SK-N-SH (cell line): ENCODE measurements around the gene ZBTB47. TPM values are rescaled to one million over a fixed set of nuclear protein-coding genes. Genes with fewer than 3 reads are reported as not detected.

Experiments used
- CTCF ChIA-PET: fragments of 300-600, 350-600 bp; formaldehyde crosslinking; extraction: SDS; loops from one replicate; lab custom pipeline; 2021; lab: Yijun Ruan, JAX
- POLR2A ChIA-PET: fragments of 350-600 bp; sonication (Branson Sonifier 250); formaldehyde crosslinking; extraction: SDS; loops from one replicate; lab custom pipeline; 2020; ENCODE audit warnings: antibody characterized with exemption, inconsistent platforms; lab: Yijun Ruan, JAX
- DNase-seq: peaks from one replicate; pipeline ENCODE4 v3.0.0; 2012
- H2AFZ ChIP-seq: fragments of 200-600 bp; sonication (generic); 2 replicates; pipeline ENCODE4 v1.8.1; 2016; ENCODE audit warnings: antibody characterized with exemption, mild to moderate bottlenecking, low read depth
- H3F3A ChIP-seq: fragments of 200-600 bp; sonication (generic); replicated peaks from 2 replicates; pipeline ENCODE3; 2016; ENCODE audit warnings: antibody characterized with exemption, mild to moderate bottlenecking; ENCODE audit not compliant: insufficient read depth
- H3K27ac ChIP-seq, 2 experiments: fragments of 200-500 bp in 1 of 2; fragments of 200-600 bp in 1 of 2; sonication (Bioruptor generic) in 1 of 2; sonication (generic), shearing (Covaris generic) in 1 of 2; 2 replicates each; pipeline versions ENCODE4 v1.5.1 to v1.6.1; 2014 to 2016; ENCODE audit warnings: low read depth in 2 of 2, inconsistent platforms in 1 of 2, low read length in 1 of 2, mild to moderate bottlenecking in 1 of 2, mixed read lengths in 1 of 2
- H3K27me3 ChIP-seq: fragments of 200-600 bp; sonication (generic), shearing (Covaris generic); 2 replicates; pipeline ENCODE4 v1.6.1; 2016; ENCODE audit warnings: mixed run types; ENCODE audit not compliant: insufficient read depth
- H3K36me3 ChIP-seq, 2 experiments: fragments of 200-500 bp in 1 of 2; fragments of 200-600 bp in 1 of 2; sonication (Bioruptor generic) in 1 of 2; sonication (generic) in 1 of 2; replicated peaks in 1 of 2; 2 replicates each; pipeline versions ENCODE3 to v1.5.1; 2014 to 2016; ENCODE audit warnings: low read length in 1 of 2, mild to moderate bottlenecking in 1 of 2; ENCODE audit not compliant: insufficient read depth in 2 of 2, control insufficient read depth in 1 of 2
- H3K4me1 ChIP-seq, 2 experiments: fragments of 200-500 bp in 1 of 2; fragments of 200-600 bp in 1 of 2; sonication (Bioruptor generic) in 1 of 2; sonication (generic), shearing (Covaris generic) in 1 of 2; 2 replicates each; pipeline versions ENCODE4 v1.5.1 to v1.6.1; 2014 to 2016; ENCODE audit warnings: low read depth in 1 of 2, low read length in 1 of 2, mixed run types in 1 of 2; ENCODE audit not compliant: insufficient read depth in 2 of 2, control insufficient read depth in 1 of 2
- H3K4me2 ChIP-seq: fragments of 200-600 bp; sonication (generic), shearing (Covaris generic); 2 replicates; pipeline ENCODE4 v1.6.1; 2017; ENCODE audit warnings: mixed run types
- H3K4me3 ChIP-seq, 2 experiments: fragments of 200-500 bp in 1 of 2; fragments of 200-600 bp in 1 of 2; sonication (Bioruptor generic) in 1 of 2; sonication (generic), shearing (Covaris generic) in 1 of 2; 2 replicates each; pipeline versions ENCODE4 v1.5.1 to v1.8.1; 2014 to 2016; ENCODE audit warnings: low read depth in 2 of 2, inconsistent platforms in 1 of 2, low read length in 1 of 2, mild to moderate bottlenecking in 1 of 2, mixed read lengths in 1 of 2, moderate library complexity in 1 of 2
- H3K79me2 ChIP-seq: fragments of 200-600 bp; sonication (generic); 2 replicates; pipeline ENCODE4 v1.8.1; 2017; ENCODE audit warnings: mild to moderate bottlenecking; ENCODE audit not compliant: insufficient read depth
- H3K9ac ChIP-seq: fragments of 200-600 bp; sonication (generic); 2 replicates; pipeline ENCODE4 v1.6.1; 2017; ENCODE audit warnings: mixed run types
- H3K9me2 ChIP-seq: fragments of 200-600 bp; sonication (generic); 2 replicates; pipeline ENCODE4 v1.6.1; 2017; ENCODE audit warnings: mixed run types
- H3K9me3 ChIP-seq: fragments of 200-600 bp; sonication (generic); 2 replicates; pipeline ENCODE4 v1.6.1; 2017; ENCODE audit warnings: mixed run types, mild to moderate bottlenecking, moderate library complexity
- H4K20me1 ChIP-seq: fragments of 200-600 bp; sonication (generic); 2 replicates; pipeline ENCODE4 v1.6.1; 2017; ENCODE audit warnings: mild to moderate bottlenecking, mixed run types; ENCODE audit not compliant: insufficient read depth
- CHD2 ChIP-seq: fragments of 150-350 bp; IDR thresholded peaks from 2 replicates; pipeline ENCODE4 v1.6.1; 2018; ENCODE audit warnings: low read length; ENCODE audit not compliant: partially characterized antibody
- FOSL2 ChIP-seq: IDR thresholded peaks from 2 replicates; pipeline ENCODE4 v1.4.0; 2012; ENCODE audit warnings: low read depth, mild to moderate bottlenecking, moderate library complexity, borderline replicate concordance
- GABPA ChIP-seq: IDR thresholded peaks from 2 replicates; pipeline ENCODE4 v1.4.0; 2012; ENCODE audit warnings: low read depth, mild to moderate bottlenecking
- POLR2AphosphoS5 ChIP-seq: IDR thresholded peaks from 2 replicates; pipeline ENCODE4 v1.6.1; 2012; ENCODE audit warnings: low read depth, low read length
- RAD21 ChIP-seq: IDR thresholded peaks from 2 replicates; pipeline ENCODE4 v1.6.1; 2012; ENCODE audit warnings: mild to moderate bottlenecking, low read length
- RXRA ChIP-seq: IDR thresholded peaks from 2 replicates; pipeline ENCODE4 v1.4.0; 2012; ENCODE audit warnings: low read depth, mild to moderate bottlenecking, borderline replicate concordance
- SIN3A ChIP-seq: IDR thresholded peaks from 2 replicates; pipeline ENCODE4 v1.6.1; 2012; ENCODE audit warnings: low read depth, mild to moderate bottlenecking, low read length, moderate library complexity, borderline replicate concordance
- SMC3 ChIP-seq: IDR thresholded peaks from 2 replicates; pipeline ENCODE4 v1.6.1; 2012; ENCODE audit warnings: low read depth, low read length, improper control_type of control experiment
- TAF1 ChIP-seq: IDR thresholded peaks from 2 replicates; pipeline ENCODE4 v1.6.1; 2012; ENCODE audit warnings: low read depth, mild to moderate bottlenecking, low read length, moderate library complexity, borderline replicate concordance
- WGBS: methylation state at CpG from one replicate; pipeline ENCODE4 v1.1.6; 2017; ENCODE audit warnings: low lambda C conversion rate; 5-methylcytosine and 5-hydroxymethylcytosine counted together
- polyA plus RNA-seq, 3 experiments: library from polyadenylated mRNA; depleted of rRNA; stranded (reverse); fragments of >200 nt; gene quantifications; 2 replicates each; pipeline ENCODE4 v1.2.3, GENCODE V29; 2012
- TF ChIP-seq, protein P1 (sequence below): IDR thresholded peaks from 2 replicates; pipeline ENCODE4 v1.4.0; 2012; ENCODE audit warnings: low read depth
- TF ChIP-seq, protein P2 (sequence below): fragments of 200-600 bp; sonication (generic); IDR thresholded peaks from 2 replicates; pipeline ENCODE4 v1.6.1; 2017; ENCODE audit warnings: antibody characterized with exemption, mild to moderate bottlenecking, moderate library complexity
- TF ChIP-seq, protein P3 (sequence below): IDR thresholded peaks from 2 replicates; pipeline ENCODE4 v1.6.1; 2012; ENCODE audit warnings: mild to moderate bottlenecking, low read depth, low read length, moderate library complexity

Gene ZBTB47
- polyA plus RNA-seq, 1 of the 3 experiments (the other 2 are of a cell fraction): 9.9 TPM

DNA sequence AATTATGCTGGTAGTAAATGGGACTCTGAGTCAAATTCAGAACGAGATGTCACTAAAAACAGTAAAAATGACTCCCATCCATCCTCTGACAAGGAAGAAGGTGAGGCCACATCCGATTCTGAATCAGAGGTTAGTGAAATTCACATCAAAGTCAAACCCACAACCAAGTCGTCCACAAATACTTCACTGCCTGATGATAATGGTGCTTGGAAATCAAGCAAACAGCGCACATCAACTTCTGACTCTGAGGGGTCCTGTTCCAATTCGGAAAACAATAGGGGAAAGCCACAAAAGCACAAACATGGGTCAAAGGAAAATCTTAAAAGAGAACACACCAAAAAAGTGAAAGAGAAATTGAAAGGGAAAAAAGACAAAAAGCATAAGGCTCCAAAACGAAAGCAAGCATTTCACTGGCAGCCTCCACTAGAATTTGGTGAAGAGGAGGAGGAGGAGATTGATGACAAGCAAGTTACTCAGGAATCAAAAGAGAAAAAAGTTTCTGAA lies 15.1 kb upstream of the ZBTB47 start:
- peaks cover 8% of the 10 kb centered on the region for H4K20me1 ChIP-seq

DNA sequence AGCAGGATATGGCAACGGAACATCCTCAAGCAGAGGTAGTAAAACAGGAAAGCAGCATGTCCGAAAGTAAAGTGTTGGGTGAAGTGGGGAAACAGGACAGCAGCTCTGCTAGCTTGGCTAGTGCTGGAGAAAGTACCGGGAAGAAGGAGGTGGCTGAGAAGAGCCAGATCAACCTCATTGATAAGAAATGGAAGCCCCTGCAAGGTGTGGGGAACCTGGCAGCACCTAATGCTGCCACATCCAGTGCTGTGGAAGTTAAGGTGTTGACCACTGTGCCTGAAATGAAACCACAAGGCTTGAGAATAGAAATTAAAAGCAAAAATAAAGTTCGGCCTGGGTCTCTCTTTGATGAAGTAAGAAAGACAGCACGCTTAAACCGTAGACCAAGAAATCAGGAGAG lies 14.3 kb upstream of the ZBTB47 start:
- no peak for DNase-seq
- 95% methylated on average over 6 of the region's 6 CpGs for WGBS
- Histone ChIP-seq H3K4me2 (no peak overlapping the region), H3K27ac (peak overlapping the region in 1 of 2 experiments; percentile 6; a peak in 1 of 4 replicates), H2AFZ (no peak overlapping the region), H4K20me1 (peaks cover 8% of the 10 kb centered on the region), H3K27me3 (no peaks in the 10 kb centered on the region)
- TF ChIP-seq, protein P1, sequence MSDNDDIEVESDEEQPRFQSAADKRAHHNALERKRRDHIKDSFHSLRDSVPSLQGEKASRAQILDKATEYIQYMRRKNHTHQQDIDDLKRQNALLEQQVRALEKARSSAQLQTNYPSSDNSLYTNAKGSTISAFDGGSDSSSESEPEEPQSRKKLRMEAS: no peak
- no peak for TF ChIP-seq SMC3
- no peak for TF ChIP-seq SIN3A
- TF ChIP-seq TAF1: no peak
- no peak for TF ChIP-seq FOSL2
- TF ChIP-seq, protein P2, sequence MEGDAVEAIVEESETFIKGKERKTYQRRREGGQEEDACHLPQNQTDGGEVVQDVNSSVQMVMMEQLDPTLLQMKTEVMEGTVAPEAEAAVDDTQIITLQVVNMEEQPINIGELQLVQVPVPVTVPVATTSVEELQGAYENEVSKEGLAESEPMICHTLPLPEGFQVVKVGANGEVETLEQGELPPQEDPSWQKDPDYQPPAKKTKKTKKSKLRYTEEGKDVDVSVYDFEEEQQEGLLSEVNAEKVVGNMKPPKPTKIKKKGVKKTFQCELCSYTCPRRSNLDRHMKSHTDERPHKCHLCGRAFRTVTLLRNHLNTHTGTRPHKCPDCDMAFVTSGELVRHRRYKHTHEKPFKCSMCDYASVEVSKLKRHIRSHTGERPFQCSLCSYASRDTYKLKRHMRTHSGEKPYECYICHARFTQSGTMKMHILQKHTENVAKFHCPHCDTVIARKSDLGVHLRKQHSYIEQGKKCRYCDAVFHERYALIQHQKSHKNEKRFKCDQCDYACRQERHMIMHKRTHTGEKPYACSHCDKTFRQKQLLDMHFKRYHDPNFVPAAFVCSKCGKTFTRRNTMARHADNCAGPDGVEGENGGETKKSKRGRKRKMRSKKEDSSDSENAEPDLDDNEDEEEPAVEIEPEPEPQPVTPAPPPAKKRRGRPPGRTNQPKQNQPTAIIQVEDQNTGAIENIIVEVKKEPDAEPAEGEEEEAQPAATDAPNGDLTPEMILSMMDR: no peak
- TF ChIP-seq RAD21: no peak
- TF ChIP-seq RXRA: no peak
- no peak for TF ChIP-seq GABPA
- TF ChIP-seq, all 33 proteins: peak for 0
- Histone ChIP-seq H3K9me2 (no peaks in the 10 kb centered on the region), H3F3A (peaks cover 22% of the 10 kb centered on the region), H3K9ac (no peak overlapping the region), H3K79me2 (peaks cover 56% of the 10 kb centered on the region), H3K4me3 (no peak overlapping the region), H3K4me1 (no peaks in the 10 kb centered on the region), H3K36me3 (peaks cover 91 to 93% of the 10 kb centered on the region in 2 experiments), H3K9me3 (no peaks in the 10 kb centered on the region)
- ChIA-PET CTCF (no interaction called here), POLR2A (no interaction called here)

More for the DNA sequence above, 15.1 kb upstream of the ZBTB47 start:
- TF ChIP-seq POLR2AphosphoS5 (no peak), FOSL2 (no peak), CHD2 (no peak), TAF1 (no peak), SIN3A (no peak)
- TF ChIP-seq, protein P3, sequence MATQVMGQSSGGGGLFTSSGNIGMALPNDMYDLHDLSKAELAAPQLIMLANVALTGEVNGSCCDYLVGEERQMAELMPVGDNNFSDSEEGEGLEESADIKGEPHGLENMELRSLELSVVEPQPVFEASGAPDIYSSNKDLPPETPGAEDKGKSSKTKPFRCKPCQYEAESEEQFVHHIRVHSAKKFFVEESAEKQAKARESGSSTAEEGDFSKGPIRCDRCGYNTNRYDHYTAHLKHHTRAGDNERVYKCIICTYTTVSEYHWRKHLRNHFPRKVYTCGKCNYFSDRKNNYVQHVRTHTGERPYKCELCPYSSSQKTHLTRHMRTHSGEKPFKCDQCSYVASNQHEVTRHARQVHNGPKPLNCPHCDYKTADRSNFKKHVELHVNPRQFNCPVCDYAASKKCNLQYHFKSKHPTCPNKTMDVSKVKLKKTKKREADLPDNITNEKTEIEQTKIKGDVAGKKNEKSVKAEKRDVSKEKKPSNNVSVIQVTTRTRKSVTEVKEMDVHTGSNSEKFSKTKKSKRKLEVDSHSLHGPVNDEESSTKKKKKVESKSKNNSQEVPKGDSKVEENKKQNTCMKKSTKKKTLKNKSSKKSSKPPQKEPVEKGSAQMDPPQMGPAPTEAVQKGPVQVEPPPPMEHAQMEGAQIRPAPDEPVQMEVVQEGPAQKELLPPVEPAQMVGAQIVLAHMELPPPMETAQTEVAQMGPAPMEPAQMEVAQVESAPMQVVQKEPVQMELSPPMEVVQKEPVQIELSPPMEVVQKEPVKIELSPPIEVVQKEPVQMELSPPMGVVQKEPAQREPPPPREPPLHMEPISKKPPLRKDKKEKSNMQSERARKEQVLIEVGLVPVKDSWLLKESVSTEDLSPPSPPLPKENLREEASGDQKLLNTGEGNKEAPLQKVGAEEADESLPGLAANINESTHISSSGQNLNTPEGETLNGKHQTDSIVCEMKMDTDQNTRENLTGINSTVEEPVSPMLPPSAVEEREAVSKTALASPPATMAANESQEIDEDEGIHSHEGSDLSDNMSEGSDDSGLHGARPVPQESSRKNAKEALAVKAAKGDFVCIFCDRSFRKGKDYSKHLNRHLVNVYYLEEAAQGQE: no peak
- H3K9ac ChIP-seq: no peak overlapping the region
- no peak overlapping the region for H2AFZ ChIP-seq
- peaks cover 90 to 93% of the 10 kb centered on the region in 2 experiments for H3K36me3 ChIP-seq
- H3K4me3 ChIP-seq: no peak overlapping the region
- H3K27me3 ChIP-seq: no peaks in the 10 kb centered on the region
- H3F3A ChIP-seq: peaks cover 22% of the 10 kb centered on the region
- CTCF ChIA-PET: interaction anchor here (1.3 to 2.2 kb wide), 2 partner anchors 18 to 24 kb away, joined by 3 to 10 read pairs; no protein-coding TSS in a partner anchor
- WGBS: 95% methylated on average over 6 of the region's 6 CpGs
- peaks cover 50% of the 10 kb centered on the region for H3K79me2 ChIP-seq
- no peaks in the 10 kb centered on the region for H3K9me2 ChIP-seq
- POLR2A ChIA-PET: no interaction called here
- no peak overlapping the region for H3K4me2 ChIP-seq
- no peaks in the 10 kb centered on the region for H3K4me1 ChIP-seq
- DNase-seq: no peak
- no peaks in the 10 kb centered on the region for H3K9me3 ChIP-seq
- peak overlapping the region in 1 of 2 experiments; percentile 6; a peak in 1 of 4 replicates for H3K27ac ChIP-seq
